Measurements from ENCODE around the gene BEGAIN. TPM values are rescaled to one million over a fixed set of nuclear protein-coding genes. Genes with fewer than 3 reads are reported as not detected.

Gene BEGAIN
- total and polyA plus RNA-seq, 12 donors, result 0.20 to 4.3 (median 0.83) TPM

DNA sequence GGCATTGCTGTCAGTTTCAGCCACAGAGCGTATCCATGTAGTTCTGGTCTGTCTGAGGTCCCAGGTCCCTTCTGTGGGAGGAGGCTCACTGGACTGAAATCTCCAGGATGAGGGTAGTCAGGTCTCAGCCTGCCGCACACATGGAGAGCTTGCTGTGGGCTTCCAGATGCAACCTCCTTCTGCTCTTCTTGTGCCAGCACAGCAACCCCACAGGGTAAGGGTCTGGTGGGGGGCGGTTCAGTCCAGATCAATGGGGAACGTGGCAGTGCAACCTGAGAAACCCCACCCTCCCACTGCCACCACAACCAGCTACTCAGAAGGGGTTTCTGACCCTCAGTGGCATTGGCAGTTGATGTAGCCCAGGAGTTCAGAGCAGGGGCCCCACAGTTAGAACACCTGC, 61.2 kb downstream of the BEGAIN start:
- H3K36me3 ChIP-seq, result peaks cover 0 to 37% (median 3%) of the 10 kb centered on the region in 9 donors
- WGBS, 2 donors, result 95 to 96% methylated on average over 4 of the region's 4 CpGs

DNA sequence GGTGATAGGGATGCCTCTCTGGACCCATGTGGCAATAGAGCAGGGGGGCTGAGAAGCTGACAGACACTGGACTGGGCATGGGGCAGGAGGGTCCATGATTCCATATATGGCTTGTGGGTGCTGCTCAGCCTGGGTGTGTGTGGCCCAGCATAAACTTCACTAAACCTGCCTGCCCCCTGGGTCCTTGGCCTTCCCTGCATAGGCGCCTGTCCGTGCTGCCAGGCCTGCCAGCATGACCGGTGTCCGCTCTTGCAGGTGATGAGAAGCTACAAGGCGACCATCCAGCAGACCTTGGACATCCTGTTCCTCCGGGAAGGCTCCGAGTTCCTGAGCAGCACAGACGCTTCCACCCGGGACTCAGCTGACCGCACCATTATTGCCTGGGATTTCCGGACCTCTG, 61.6 kb downstream of the BEGAIN start:
- H3K36me3 ChIP-seq, result peaks cover 0 to 37% (median 3%) of the 10 kb centered on the region in 9 donors
- intact Hi-C loops (cut with DNase I), result loop anchor here in 2 of 10 donors (5.0 kb wide), 2 partner anchors 122 to 127 kb away; no protein-coding TSS in a partner anchor

More for the DNA sequence above, 61.2 kb downstream of the BEGAIN start:
- Histone ChIP-seq H3K4me3 (no peak overlapping the region), H3K4me1 (no peaks in the 10 kb centered on the region), H3K9me3 (no peaks in the 10 kb centered on the region), H3K27me3 (no peaks in the 10 kb centered on the region), H3K27ac (no peak overlapping the region)
- TF ChIP-seq, protein P1, sequence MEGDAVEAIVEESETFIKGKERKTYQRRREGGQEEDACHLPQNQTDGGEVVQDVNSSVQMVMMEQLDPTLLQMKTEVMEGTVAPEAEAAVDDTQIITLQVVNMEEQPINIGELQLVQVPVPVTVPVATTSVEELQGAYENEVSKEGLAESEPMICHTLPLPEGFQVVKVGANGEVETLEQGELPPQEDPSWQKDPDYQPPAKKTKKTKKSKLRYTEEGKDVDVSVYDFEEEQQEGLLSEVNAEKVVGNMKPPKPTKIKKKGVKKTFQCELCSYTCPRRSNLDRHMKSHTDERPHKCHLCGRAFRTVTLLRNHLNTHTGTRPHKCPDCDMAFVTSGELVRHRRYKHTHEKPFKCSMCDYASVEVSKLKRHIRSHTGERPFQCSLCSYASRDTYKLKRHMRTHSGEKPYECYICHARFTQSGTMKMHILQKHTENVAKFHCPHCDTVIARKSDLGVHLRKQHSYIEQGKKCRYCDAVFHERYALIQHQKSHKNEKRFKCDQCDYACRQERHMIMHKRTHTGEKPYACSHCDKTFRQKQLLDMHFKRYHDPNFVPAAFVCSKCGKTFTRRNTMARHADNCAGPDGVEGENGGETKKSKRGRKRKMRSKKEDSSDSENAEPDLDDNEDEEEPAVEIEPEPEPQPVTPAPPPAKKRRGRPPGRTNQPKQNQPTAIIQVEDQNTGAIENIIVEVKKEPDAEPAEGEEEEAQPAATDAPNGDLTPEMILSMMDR (IDR thresholded peaks at IDR 0.05), result no peak
- intact Hi-C loops (cut with DNase I), result loop anchor here in 2 of 10 donors (5.0 kb wide), 2 partner anchors 121 to 126 kb away; no protein-coding TSS in a partner anchor
- DNase-seq (no peak), ATAC-seq (no peak)

DNA sequence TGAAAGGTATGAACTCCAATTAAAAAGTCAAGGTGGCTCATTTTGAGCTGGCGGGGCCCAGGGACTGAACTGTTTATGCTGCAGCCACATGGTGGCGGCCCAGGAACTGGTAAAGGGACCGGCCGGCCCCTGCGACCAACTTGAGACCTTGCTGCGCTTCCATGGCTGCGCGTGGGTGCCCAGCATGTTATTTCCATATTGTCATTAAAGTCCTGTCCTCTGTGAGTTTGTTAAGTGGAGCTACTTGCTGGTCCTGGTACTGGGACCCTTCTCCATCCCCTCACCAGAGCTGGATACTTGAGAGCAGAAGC, 62.3 kb downstream of the BEGAIN start:
- WGBS, 2 donors, result 43 to 66% methylated on average over 8 of the region's 8 CpGs
- no peaks in the 10 kb centered on the region for H3K9me3 ChIP-seq
- intact Hi-C loops (cut with DNase I), result loop anchor here in 2 of 10 donors (5.0 kb wide), 2 partner anchors 122 to 127 kb away; no protein-coding TSS in a partner anchor
- no peaks in the 10 kb centered on the region for H3K4me1 ChIP-seq
- no peak for ATAC-seq
- peaks cover 0 to 30% (median 3%) of the 10 kb centered on the region in 9 donors for H3K36me3 ChIP-seq
- no peaks in the 10 kb centered on the region for H3K27me3 ChIP-seq
- peak in 1 of 2 donors; percentile 13 for DNase-seq
- H3K4me3 ChIP-seq, result no peak overlapping the region
- TF ChIP-seq, protein P1 (IDR thresholded peaks at IDR 0.05), result peak in 5 of 9 donors; percentile 19 to 57 (median 43)
- H3K27ac ChIP-seq, result no peak overlapping the region

More for the DNA sequence above, 61.6 kb downstream of the BEGAIN start:
- Histone ChIP-seq H3K27me3 (no peaks in the 10 kb centered on the region), H3K9me3 (no peaks in the 10 kb centered on the region), H3K27ac (no peak overlapping the region), H3K4me1 (no peaks in the 10 kb centered on the region), H3K4me3 (no peak overlapping the region)
- DNase-seq (no peak), ATAC-seq (no peak)
- WGBS, 2 donors, result 89 to 90% methylated on average over 11 of the region's 11 CpGs
- TF ChIP-seq, protein P1 (IDR thresholded peaks at IDR 0.05), result no peak

DNA sequence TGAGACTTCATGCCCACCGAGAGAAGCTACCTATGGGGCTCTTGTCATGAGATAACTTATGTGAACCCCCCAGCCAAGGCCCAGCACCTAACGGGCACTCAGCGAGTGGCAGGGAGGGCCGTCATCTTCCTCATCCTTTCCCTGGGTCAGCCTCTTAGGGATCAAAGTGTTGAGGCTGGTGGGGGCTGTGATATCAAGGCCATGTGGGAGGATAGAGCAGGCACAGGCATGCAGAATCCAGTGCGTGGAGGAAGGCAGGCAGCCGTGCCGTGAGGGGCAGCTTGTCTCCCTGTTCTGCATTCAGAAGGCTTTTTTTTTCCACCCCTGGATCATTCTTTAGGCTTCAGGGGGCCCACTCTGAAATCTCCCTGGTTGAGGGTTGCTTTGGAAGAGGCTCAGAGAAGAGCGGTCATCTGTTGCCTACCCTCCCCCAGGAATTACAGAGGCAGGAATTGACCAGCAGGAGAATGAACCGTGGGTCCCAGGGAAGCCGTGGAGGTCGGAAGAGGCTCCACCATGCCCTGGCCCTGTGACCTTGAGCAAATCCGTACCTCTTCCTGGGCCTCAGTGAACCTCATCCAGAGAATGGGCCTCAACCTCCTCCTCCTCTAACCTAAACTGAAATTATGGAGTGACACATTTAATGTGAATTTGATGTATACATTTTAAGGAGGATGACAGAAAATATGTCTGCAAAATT, 62.8 kb downstream of the BEGAIN start:
- no peaks in the 10 kb centered on the region for H3K9me3 ChIP-seq
- H3K36me3 ChIP-seq, result peaks cover 0 to 26% (median 3%) of the 10 kb centered on the region in 9 donors
- 84 to 87% methylated on average over 12 of the region's 12 CpGs for WGBS, 2 donors
- TF ChIP-seq, protein P1 (IDR thresholded peaks at IDR 0.05), result no peak
- H3K27me3 ChIP-seq, result no peaks in the 10 kb centered on the region
- H3K4me3 ChIP-seq, result no peak overlapping the region
- no peak overlapping the region for H3K27ac ChIP-seq
- ATAC-seq, result no peak
- intact Hi-C loops (cut with DNase I), result no loop called here
- no peaks in the 10 kb centered on the region for H3K4me1 ChIP-seq
- DNase-seq, result no peak
